Germinal center (tissue), 1 donor: ENCODE results near the gene HTR3E.

Experiments used
- DNase-seq: peaks from one replicate; pipeline ENCODE4 v3.0.0; 2012; ENCODE audit warnings: mixed read lengths, low spot score

Gene HTR3E

DNA sequence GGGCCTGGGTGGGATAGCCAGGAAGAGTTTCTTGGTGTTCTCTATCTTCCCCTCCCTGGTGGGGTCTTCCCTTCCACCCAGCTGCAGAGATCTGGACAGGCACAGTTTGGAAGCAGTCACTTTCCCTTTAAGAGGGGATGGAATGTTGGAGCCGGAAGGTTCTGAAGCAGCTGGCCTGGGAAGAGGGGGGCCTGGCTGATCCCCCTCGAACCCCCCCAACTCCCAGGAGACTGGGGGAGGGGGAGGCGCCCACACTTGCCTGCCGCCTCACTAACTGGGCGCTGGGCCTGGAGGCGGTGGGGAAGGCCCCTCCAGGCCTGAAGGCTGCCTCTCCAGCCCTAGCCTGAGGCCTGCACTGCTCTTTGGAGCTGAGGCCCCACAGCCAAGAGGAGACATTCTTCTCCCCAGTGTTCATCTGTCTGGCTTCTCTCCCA is 59.7 kb downstream of the HTR3E start:
- DNase-seq: no peak
